H1 (cell line): ENCODE results near the gene NR1H2. TPM values are rescaled to one million over a fixed set of nuclear protein-coding genes. Genes with fewer than 3 reads are reported as not detected.

Source experiments
- CTCF ChIA-PET: fragments of 300-600 bp; sonication (Branson Sonifier 250); formaldehyde crosslinking; loops from one replicate; lab custom pipeline; 2021; ENCODE audit not compliant: partially characterized antibody; lab: Charles Lee
- POLR2A ChIA-PET: fragments of 300-600 bp; sonication (Branson Sonifier 250); formaldehyde crosslinking; loops from one replicate; lab custom pipeline; 2021; ENCODE audit warnings: inconsistent platforms; ENCODE audit not compliant: partially characterized antibody; lab: Charles Lee
- DNase-seq, 2 experiments: peaks; one replicate each; pipeline versions ENCODE4 v3.0.0 to v3.0.0-alpha.2; 2010 to 2022; ENCODE audit warnings: low spot score in 2 of 2, low read depth in 1 of 2, mixed read lengths in 1 of 2
- FAIRE-seq: peaks from 2 replicates; lab custom pipeline; 2011; peaks lifted over from hg19 to GRCh38; lab: Jason Lieb, UNC
- H2AFZ ChIP-seq: 2 replicates; pipeline ENCODE4 v1.8.1; 2012; ENCODE audit warnings: low read length, inconsistent platforms
- H2AK5ac ChIP-seq: 2 replicates; pipeline ENCODE4 v1.6.1; 2013; ENCODE audit warnings: low read depth, low read length
- H2BK120ac ChIP-seq: replicated peaks from 2 replicates; pipeline ENCODE3; 2013; ENCODE audit warnings: low read depth, low read length, inconsistent platforms
- H2BK12ac ChIP-seq: 2 replicates; pipeline ENCODE4 v1.6.1; 2013; ENCODE audit warnings: low read depth, low read length
- H2BK15ac ChIP-seq: 2 replicates; pipeline ENCODE4 v1.6.1; 2013; ENCODE audit warnings: low read length
- H2BK20ac ChIP-seq: 2 replicates; pipeline ENCODE4 v1.6.1; 2013; ENCODE audit warnings: low read length
- H2BK5ac ChIP-seq: 2 replicates; pipeline ENCODE4 v1.6.1; 2013; ENCODE audit warnings: low read depth, low read length
- H3K14ac ChIP-seq: 2 replicates; pipeline ENCODE4 v1.6.1; 2013; ENCODE audit warnings: inconsistent platforms; ENCODE audit not compliant: insufficient read length
- H3K18ac ChIP-seq: 2 replicates; pipeline ENCODE4 v1.6.1; 2013; ENCODE audit warnings: low read length; ENCODE audit errors: extremely low read depth
- H3K23ac ChIP-seq: 2 replicates; pipeline ENCODE4 v1.6.1; 2013; ENCODE audit warnings: inconsistent platforms; ENCODE audit not compliant: insufficient read length
- H3K23me2 ChIP-seq: 2 replicates; pipeline ENCODE4 v1.6.1; 2013; ENCODE audit warnings: low read depth, low read length
- H3K27ac ChIP-seq: 2 replicates; pipeline ENCODE4 v1.6.1; 2011; ENCODE audit warnings: low read depth, low read length, inconsistent platforms
- H3K27me3 ChIP-seq, 4 experiments: replicated peaks in 1 of 4; 1 replicate in 1 of 4; 2 replicates in 3 of 4; pipeline versions ENCODE4 v1.6.1 to v1.8.1; 2011 to 2013; ENCODE audit warnings: low read length in 3 of 4, mild to moderate bottlenecking in 3 of 4, inconsistent platforms in 2 of 4, mixed read lengths in 2 of 4, moderate library complexity in 1 of 4; ENCODE audit not compliant: control insufficient read depth in 3 of 4, insufficient read depth in 3 of 4; ENCODE audit errors: extremely low read depth in 1 of 4
- H3K36me3 ChIP-seq, 4 experiments: 2 replicates each; pipeline versions ENCODE4 v1.6.1 to v1.8.1; 2011 to 2013; ENCODE audit warnings: mild to moderate bottlenecking in 4 of 4, low read length in 3 of 4, moderate library complexity in 2 of 4, control low read depth in 1 of 4, inconsistent platforms in 1 of 4; ENCODE audit not compliant: insufficient read depth in 4 of 4, control insufficient read depth in 2 of 4
- H3K4ac ChIP-seq: replicated peaks from 2 replicates; pipeline ENCODE3; 2013; ENCODE audit warnings: low read length, low read depth, mixed read lengths, inconsistent platforms; ENCODE audit not compliant: insufficient read length
- H3K4me1 ChIP-seq, 4 experiments: replicated peaks in 1 of 4; 1 replicate in 1 of 4; 2 replicates in 3 of 4; pipeline versions ENCODE4 v1.6.1 to v1.8.1; 2011 to 2013; ENCODE audit warnings: low read length in 3 of 4, inconsistent platforms in 2 of 4, mixed read lengths in 1 of 4; ENCODE audit not compliant: insufficient read depth in 4 of 4, control insufficient read depth in 3 of 4
- H3K4me2 ChIP-seq, 2 experiments: 2 replicates each; pipeline versions ENCODE4 v1.6.1 to v1.8.1; 2011 to 2013; ENCODE audit warnings: low read depth in 2 of 2, low read length in 2 of 2, control low read depth in 1 of 2, inconsistent platforms in 1 of 2, mild to moderate bottlenecking in 1 of 2; ENCODE audit not compliant: insufficient read depth in 1 of 2
- H3K4me3 ChIP-seq, 4 experiments: fragments of 200-600, 300-600 bp in 1 of 4; sonication (generic), shearing (Covaris generic), sonication (Bioruptor Twin) in 1 of 4; 2 replicates each; pipeline versions ENCODE4 v1.5.1 to v1.8.1; 2011 to 2016; ENCODE audit warnings: low read length in 4 of 4, low read depth in 3 of 4, control low read depth in 2 of 4, inconsistent platforms in 2 of 4, mild to moderate bottlenecking in 2 of 4, mixed read lengths in 1 of 4, moderate library complexity in 1 of 4; ENCODE audit not compliant: insufficient read depth in 2 of 4; ENCODE audit errors: extremely low read depth in 1 of 4
- H3K56ac ChIP-seq: replicated peaks from 2 replicates; pipeline ENCODE3; 2013; ENCODE audit warnings: low read depth, mild to moderate bottlenecking, mixed read lengths, low read length, inconsistent platforms; ENCODE audit not compliant: insufficient read length
- H3K79me1 ChIP-seq: 2 replicates; pipeline ENCODE4 v1.6.1; 2013; ENCODE audit warnings: low read depth, low read length, control low read depth
- H3K79me2 ChIP-seq, 2 experiments: 2 replicates each; pipeline versions ENCODE4 v1.6.1 to v1.8.1; 2012 to 2013; ENCODE audit warnings: low read length in 2 of 2, mild to moderate bottlenecking in 2 of 2, inconsistent platforms in 1 of 2; ENCODE audit not compliant: insufficient read depth in 2 of 2, control insufficient read depth in 1 of 2
- H3K9ac ChIP-seq, 4 experiments: replicated peaks in 1 of 4; 1 replicate in 1 of 4; 2 replicates in 3 of 4; pipeline versions ENCODE4 v1.6.1 to v1.8.1; 2011 to 2013; ENCODE audit warnings: low read depth in 3 of 4, low read length in 3 of 4, control low read depth in 2 of 4, mild to moderate bottlenecking in 2 of 4, moderate library complexity in 2 of 4, inconsistent platforms in 1 of 4; ENCODE audit errors: extremely low read depth in 1 of 4
- H3K9me3 ChIP-seq, 2 experiments: 2 replicates each; pipeline versions ENCODE4 v1.6.1 to v1.8.1; 2012 to 2013; ENCODE audit warnings: mild to moderate bottlenecking in 2 of 2, moderate library complexity in 2 of 2, control low read depth in 1 of 2, inconsistent platforms in 1 of 2, low read depth in 1 of 2, low read length in 1 of 2, mixed read lengths in 1 of 2; ENCODE audit not compliant: insufficient read depth in 2 of 2
- H4K20me1 ChIP-seq, 2 experiments: replicated peaks in 1 of 2; 2 replicates each; pipeline versions ENCODE3 to v1.8.1; 2011 to 2013; ENCODE audit warnings: inconsistent platforms in 2 of 2, low read length in 2 of 2, mild to moderate bottlenecking in 1 of 2; ENCODE audit not compliant: insufficient read depth in 2 of 2, control insufficient read depth in 1 of 2
- H4K5ac ChIP-seq: 2 replicates; pipeline ENCODE4 v1.6.1; 2013; ENCODE audit warnings: low read length, low read depth, mixed read lengths, inconsistent platforms; ENCODE audit not compliant: insufficient read length
- H4K8ac ChIP-seq: 2 replicates; pipeline ENCODE4 v1.8.0; 2013; ENCODE audit warnings: mild to moderate bottlenecking, moderate library complexity, low read length, inconsistent platforms; ENCODE audit not compliant: insufficient read depth; ENCODE audit errors: extremely low read depth
- H4K91ac ChIP-seq: replicated peaks from 2 replicates; pipeline ENCODE3; 2013; ENCODE audit warnings: low read length, mixed read lengths, inconsistent platforms; ENCODE audit not compliant: insufficient read length
- NRF1 ChIP-seq: IDR thresholded peaks from 2 replicates; pipeline ENCODE4 v1.6.1; 2011; ENCODE audit warnings: mild to moderate bottlenecking, low read depth, low read length, improper control_type of control experiment
- PHF8 ChIP-seq: fragments of 200-600 bp; sonication (generic); conservative IDR thresholded peaks from 2 replicates; pipeline ENCODE4 v1.7.1; 2012; ENCODE audit warnings: low read depth, mild to moderate bottlenecking, inconsistent platforms, low read length, moderate library complexity
- RFX5 ChIP-seq: IDR thresholded peaks from 2 replicates; pipeline ENCODE4 v1.6.1; 2011; ENCODE audit warnings: low read depth, low read length, improper control_type of control experiment, borderline replicate concordance
- RNF2 ChIP-seq: fragments of 200-900, 300-1000 bp; sonication (generic); IDR thresholded peaks from 2 replicates; pipeline ENCODE4 v1.7.1; 2016; ENCODE audit warnings: borderline replicate concordance, low read depth, mild to moderate bottlenecking, antibody characterized with exemption, low read length; ENCODE audit not compliant: poor library complexity, severe bottlenecking; ENCODE audit errors: missing control alignments
- TBP ChIP-seq: IDR thresholded peaks from 2 replicates; pipeline ENCODE4 v1.6.1; 2011; ENCODE audit warnings: low read depth, low read length, improper control_type of control experiment
- WGBS, 2 experiments: shearing (Covaris generic) in 1 of 2; methylation state at CpG; one replicate each; pipeline versions ENCODE4 v1.1.6 to v1.1.7; 2013 to 2015; ENCODE audit warnings: low lambda C conversion rate in 2 of 2, mixed read lengths in 2 of 2, inconsistent platforms in 1 of 2, low coverage in 1 of 2, missing lambda C conversion rate in 1 of 2; ENCODE audit not compliant: insufficient replicate concordance in 2 of 2, insufficient coverage in 1 of 2, insufficient read length in 1 of 2; ENCODE audit errors: extremely low coverage in 1 of 2, missing lambda C conversion rate in 1 of 2; 5-methylcytosine and 5-hydroxymethylcytosine counted together
- polyA plus RNA-seq, 7 experiments: library from polyadenylated mRNA; depleted of rRNA in 3 of 7; stranded (reverse) in 5 of 7; unstranded in 2 of 7; fragments of >200 nt in 5 of 7; fragments of 200-250 nt in 2 of 7; gene quantifications; 1 replicate in 5 of 7; 2 replicates in 1 of 7; 4 replicates in 1 of 7; pipeline versions ENCODE4 v1.2.1 to v1.2.3, GENCODE V29; 2011 to 2013; ENCODE audit warnings: missing spikeins in 2 of 7, mixed read lengths in 2 of 7
- total RNA-seq: library from RNA; stranded (reverse); fragmentation: NEBNext Ultra II Directional; extraction: Animal tissue kit (Norgen Biotek cat#: 25700); gene quantifications from 2 replicates; pipeline ENCODE4 v1.2.1, GENCODE V29; 2021
- TF ChIP-seq, protein P1 (sequence below): IDR thresholded peaks from 2 replicates; pipeline ENCODE4 v1.6.1; 2012; ENCODE audit warnings: inconsistent platforms
- TF ChIP-seq, protein P2 (sequence below): IDR thresholded peaks from 2 replicates; pipeline ENCODE4 v1.6.1; 2012; ENCODE audit warnings: inconsistent platforms
- TF ChIP-seq, protein P3 (sequence below): IDR thresholded peaks from 2 replicates; pipeline ENCODE4 v1.6.1; 2011; ENCODE audit warnings: low read depth, mild to moderate bottlenecking, low read length; ENCODE audit not compliant: insufficient read depth

Gene NR1H2
- total and polyA plus RNA-seq, 2 of the 8 experiments (the other 6 are each of a cell fraction or from before 2014, with no cell fraction given), result 40.3 to 47.5 TPM

DNA sequence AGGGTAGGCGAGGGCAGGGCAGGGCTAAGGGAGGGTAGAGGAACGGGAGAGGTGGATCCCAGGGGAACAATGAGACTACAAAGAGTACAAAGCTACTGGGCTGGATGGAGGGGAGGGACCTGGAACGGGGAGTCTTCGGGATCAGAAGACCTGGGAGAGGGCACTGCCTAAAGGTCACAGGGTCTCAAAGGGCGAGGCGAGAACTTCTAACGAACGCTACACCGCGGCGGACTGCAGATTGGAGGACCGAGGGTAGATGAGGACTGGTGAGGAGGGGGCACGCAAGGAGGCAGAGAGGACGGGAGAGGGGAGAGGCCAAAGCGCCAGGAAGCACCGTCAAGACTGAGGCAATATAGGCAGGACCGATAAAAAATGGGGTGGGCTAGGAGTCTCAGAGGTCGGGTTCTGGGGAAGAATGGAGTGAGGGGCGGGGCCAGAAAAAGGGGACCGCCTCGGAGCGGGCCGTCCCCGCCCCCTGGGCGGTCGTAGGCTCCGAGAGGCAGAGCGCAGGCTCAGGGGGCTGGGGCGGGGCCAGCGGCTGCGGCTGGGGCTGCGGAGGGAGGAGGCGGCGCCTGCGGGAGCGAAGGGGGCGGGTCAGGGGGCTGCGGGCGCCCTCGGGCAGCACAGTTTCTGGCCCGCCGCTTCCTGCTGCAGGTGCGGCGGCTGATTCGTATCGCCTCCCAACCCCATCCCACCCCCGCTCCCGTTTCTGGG lies 45.7 kb upstream of the NR1H2 start:
- FAIRE-seq, result no peak
- CTCF ChIA-PET, result interaction anchor here (1.6 kb wide), 1 partner anchor 23 kb away, joined by 3 read pairs; no protein-coding TSS in a partner anchor
- TF ChIP-seq, protein P1, sequence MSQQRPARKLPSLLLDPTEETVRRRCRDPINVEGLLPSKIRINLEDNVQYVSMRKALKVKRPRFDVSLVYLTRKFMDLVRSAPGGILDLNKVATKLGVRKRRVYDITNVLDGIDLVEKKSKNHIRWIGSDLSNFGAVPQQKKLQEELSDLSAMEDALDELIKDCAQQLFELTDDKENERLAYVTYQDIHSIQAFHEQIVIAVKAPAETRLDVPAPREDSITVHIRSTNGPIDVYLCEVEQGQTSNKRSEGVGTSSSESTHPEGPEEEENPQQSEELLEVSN, result no peak
- TF ChIP-seq, protein P2, sequence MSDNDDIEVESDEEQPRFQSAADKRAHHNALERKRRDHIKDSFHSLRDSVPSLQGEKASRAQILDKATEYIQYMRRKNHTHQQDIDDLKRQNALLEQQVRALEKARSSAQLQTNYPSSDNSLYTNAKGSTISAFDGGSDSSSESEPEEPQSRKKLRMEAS, result no peak
- TF ChIP-seq, protein P3, sequence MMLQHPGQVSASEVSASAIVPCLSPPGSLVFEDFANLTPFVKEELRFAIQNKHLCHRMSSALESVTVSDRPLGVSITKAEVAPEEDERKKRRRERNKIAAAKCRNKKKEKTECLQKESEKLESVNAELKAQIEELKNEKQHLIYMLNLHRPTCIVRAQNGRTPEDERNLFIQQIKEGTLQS, result no peak
- TF ChIP-seq TBP (peak; percentile 40; the same call in 1 of the 2 replicates), RNF2 (no peak), RFX5 (no peak), PHF8 (peak; percentile 47; the same call in 1 of the 2 replicates), NRF1 (peak; percentile 45; the same call in 1 of the 2 replicates)

More for the DNA sequence above, 45.7 kb upstream of the NR1H2 start:
- no peak overlapping the region for H3K27ac ChIP-seq
- peak overlapping the region; percentile 94 for H4K8ac ChIP-seq
- no peak overlapping the region for H3K23ac ChIP-seq
- peak; percentile 70 to 95 for DNase-seq
- H2BK5ac ChIP-seq, result peak overlapping the region; percentile 88
- H2BK12ac ChIP-seq, result no peak overlapping the region
- no peak overlapping the region for H3K14ac ChIP-seq
- no peak overlapping the region for H3K56ac ChIP-seq
- H2BK120ac ChIP-seq, result no peak overlapping the region
- H3K36me3 ChIP-seq, result no peaks in the 10 kb centered on the region
- H4K5ac ChIP-seq, result peak overlapping the region; percentile 95
- H3K23me2 ChIP-seq, result peaks cover 42% of the 10 kb centered on the region
- peak overlapping the region; percentile 74 to 96 (median 84) for H3K4me3 ChIP-seq
- H3K4me2 ChIP-seq, result peak overlapping the region; percentile 75 to 99
- H3K18ac ChIP-seq, result peak overlapping the region; percentile 89; the same call in 1 of the 2 replicates
- peaks cover 10% of the 10 kb centered on the region in 2 experiments for H4K20me1 ChIP-seq
- no peaks in the 10 kb centered on the region for H3K9me3 ChIP-seq
- H3K27me3 ChIP-seq, result peaks cover 5 to 15% (median 12%) of the 10 kb centered on the region in 4 experiments; a peak in 6 of 7 replicates
- H3K79me2 ChIP-seq, result peaks cover 3 to 10% of the 10 kb centered on the region in 2 experiments; a peak in 2 of 4 replicates
- WGBS, 2 experiments, result 1% methylated on average over 24 of the region's 48 CpGs; no CpG with 5 or more reads in 1 of the 2 experiments
- no peaks in the 10 kb centered on the region; the same call in 1 of the 2 replicates for H3K79me1 ChIP-seq
- H2BK15ac ChIP-seq, result no peak overlapping the region
- peaks cover 2 to 28% (median 14%) of the 10 kb centered on the region in 4 experiments for H3K4me1 ChIP-seq
- H2BK20ac ChIP-seq, result no peak overlapping the region
- peak overlapping the region in 3 of 4 experiments; percentile 36 to 73 (median 56); a peak in 6 of 7 replicates for H3K9ac ChIP-seq
- no peak overlapping the region for H2AK5ac ChIP-seq
- no peak overlapping the region for H3K4ac ChIP-seq
- POLR2A ChIA-PET, result interaction anchor here (1.0 to 4.3 kb wide), 3 partner anchors 9 to 17 kb away, joined by 4 to 29 read pairs (median 4); no protein-coding TSS in a partner anchor
- H4K91ac ChIP-seq, result peak overlapping the region; percentile 72
- no peak overlapping the region for H2AFZ ChIP-seq
